HG02571 (cell line): Measurements from ENCODE around the gene SPON2.

Experiments
- ATAC-seq: cut with Tn5 transposase; IDR thresholded peaks from one replicate; pipeline ENCODE4 v1.9.1; 2021; ENCODE audit warnings: mild to moderate bottlenecking, moderate library complexity; ENCODE audit not compliant: unreplicated experiment

The SPON2 gene

GRCh38 chr4:1208970-1209704, 36.8 kb upstream of the SPON2 start:
- no peak for ATAC-seq

GRCh38 chr4:1208266-1208961, 36.0 kb upstream of the SPON2 start:
- ATAC-seq, result no peak

GRCh38 chr4:1207603-1208265, 35.4 kb upstream of the SPON2 start:
- ATAC-seq, result no peak

GRCh38 chr4:1207157-1207470, 34.7 kb upstream of the SPON2 start:
- ATAC-seq, result no peak

GRCh38 chr4:1206299-1207156, 34.1 kb upstream of the SPON2 start:
- no peak for ATAC-seq

- ATAC-seq, result no peak
These were observed 33.4 kb upstream of the SPON2 start for GRCh38 chr4:1205586-1206298.

GRCh38 chr4:1204828-1205585, 32.6 kb upstream of the SPON2 start:
- ATAC-seq, result no peak

- ATAC-seq, result no peak
These were observed 32.0 kb upstream of the SPON2 start for GRCh38 chr4:1204286-1204827.

GRCh38 chr4:1203026-1203616, 30.7 kb upstream of the SPON2 start:
- ATAC-seq, result no peak

GRCh38 chr4:1202526-1203011, 30.2 kb upstream of the SPON2 start:
- ATAC-seq, result no peak

- ATAC-seq, result peak; percentile 23
These were observed 29.6 kb upstream of the SPON2 start for GRCh38 chr4:1201851-1202525.

- no peak for ATAC-seq
These were observed 28.1 kb upstream of the SPON2 start for GRCh38 chr4:1200425-1201035.

GRCh38 chr4:1199556-1200331, 27.4 kb upstream of the SPON2 start:
- no peak for ATAC-seq

- ATAC-seq, result no peak
These were observed 25.9 kb upstream of the SPON2 start for GRCh38 chr4:1198098-1198844.

- ATAC-seq, result no peak
These were observed 24.2 kb upstream of the SPON2 start for GRCh38 chr4:1196421-1197183.

- no peak for ATAC-seq
These were observed 23.6 kb upstream of the SPON2 start for GRCh38 chr4:1195891-1196401.
